GM06990 (cell line): ENCODE data around the gene PPP1R36.
"Not testable (repeated sequence)": the region's sequence is repeated elsewhere in the genome, so short reads cannot be mapped to it uniquely, and the experiment has no call there.

Experiments used
- DNase-seq: peaks from one replicate; pipeline ENCODE4 v3.0.0-alpha.2; 2011; ENCODE audit not compliant: insufficient read length; ENCODE audit errors: extremely low read depth
- H3K27me3 ChIP-seq: replicated peaks from 2 replicates; pipeline ENCODE4 v1.6.0; 2011; ENCODE audit warnings: low read length; ENCODE audit not compliant: control insufficient read depth, insufficient read depth
- H3K36me3 ChIP-seq: 2 replicates; pipeline ENCODE4 v1.5.1; 2011; ENCODE audit warnings: low read length; ENCODE audit not compliant: control insufficient read depth, insufficient read depth
- H3K4me3 ChIP-seq: replicated peaks from 2 replicates; pipeline ENCODE4 v1.5.1; 2011; ENCODE audit warnings: low read depth, mild to moderate bottlenecking, control low read depth, low read length
- TF ChIP-seq, protein P1 (sequence below): IDR thresholded peaks from 2 replicates; pipeline ENCODE4 v1.5.1; 2011; ENCODE audit warnings: low read length, control low read depth, mild to moderate bottlenecking, inconsistent platforms; ENCODE audit not compliant: insufficient read depth, poor library complexity, severe bottlenecking

Gene PPP1R36

GRCh38 chr14:64614166-64614565 is 64.4 kb downstream of the PPP1R36 start:
- Histone ChIP-seq H3K4me3 (no peak overlapping the region), H3K27me3 (no peaks in the 10 kb centered on the region), H3K36me3 (no peaks in the 10 kb centered on the region)
- TF ChIP-seq, protein P1, sequence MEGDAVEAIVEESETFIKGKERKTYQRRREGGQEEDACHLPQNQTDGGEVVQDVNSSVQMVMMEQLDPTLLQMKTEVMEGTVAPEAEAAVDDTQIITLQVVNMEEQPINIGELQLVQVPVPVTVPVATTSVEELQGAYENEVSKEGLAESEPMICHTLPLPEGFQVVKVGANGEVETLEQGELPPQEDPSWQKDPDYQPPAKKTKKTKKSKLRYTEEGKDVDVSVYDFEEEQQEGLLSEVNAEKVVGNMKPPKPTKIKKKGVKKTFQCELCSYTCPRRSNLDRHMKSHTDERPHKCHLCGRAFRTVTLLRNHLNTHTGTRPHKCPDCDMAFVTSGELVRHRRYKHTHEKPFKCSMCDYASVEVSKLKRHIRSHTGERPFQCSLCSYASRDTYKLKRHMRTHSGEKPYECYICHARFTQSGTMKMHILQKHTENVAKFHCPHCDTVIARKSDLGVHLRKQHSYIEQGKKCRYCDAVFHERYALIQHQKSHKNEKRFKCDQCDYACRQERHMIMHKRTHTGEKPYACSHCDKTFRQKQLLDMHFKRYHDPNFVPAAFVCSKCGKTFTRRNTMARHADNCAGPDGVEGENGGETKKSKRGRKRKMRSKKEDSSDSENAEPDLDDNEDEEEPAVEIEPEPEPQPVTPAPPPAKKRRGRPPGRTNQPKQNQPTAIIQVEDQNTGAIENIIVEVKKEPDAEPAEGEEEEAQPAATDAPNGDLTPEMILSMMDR: no peak
- no peak for DNase-seq

DNA sequence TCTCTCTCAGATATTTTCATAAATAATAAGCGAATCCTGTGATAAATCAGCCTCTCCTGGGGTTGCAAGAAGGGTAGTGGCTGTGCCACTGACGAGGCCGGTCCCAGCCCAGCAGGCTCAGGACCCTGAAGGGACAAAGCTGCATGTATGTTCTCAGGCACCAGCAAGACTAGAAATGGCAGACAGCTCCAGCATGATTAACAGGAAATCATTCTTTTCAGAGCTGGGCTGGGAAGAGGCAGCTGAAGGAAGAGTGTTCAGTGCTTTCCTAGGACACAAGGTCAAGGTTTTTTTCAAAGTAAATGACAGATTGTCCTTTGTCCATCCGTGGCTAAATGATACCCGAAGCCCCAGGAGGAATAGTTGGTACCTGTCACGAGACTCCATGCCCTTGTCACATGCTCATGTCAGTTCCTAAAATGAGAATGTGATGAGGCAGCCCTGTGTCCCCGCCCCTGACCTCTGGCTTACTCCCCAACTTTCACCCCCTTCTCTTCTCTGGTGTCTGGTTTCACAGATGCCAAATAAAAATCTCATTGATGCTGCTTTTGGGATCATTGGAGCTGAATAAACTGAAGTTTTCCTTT is 65.1 kb downstream of the PPP1R36 start:
- TF ChIP-seq, protein P1: no peak
- no peak overlapping the region for H3K4me3 ChIP-seq
- H3K27me3 ChIP-seq: no peaks in the 10 kb centered on the region
- no peaks in the 10 kb centered on the region for H3K36me3 ChIP-seq
- no peak for DNase-seq

GRCh38 chr14:64617872-64618408 is 68.2 kb downstream of the PPP1R36 start:
- not testable (repeated sequence) for H3K36me3 ChIP-seq, H3K4me3 ChIP-seq, H3K27me3 ChIP-seq, DNase-seq

GRCh38 chr14:64620910-64621309 is 71.1 kb downstream of the PPP1R36 start:
- TF ChIP-seq, protein P1: no peak
- Histone ChIP-seq H3K36me3 (no peaks in the 10 kb centered on the region), H3K4me3 (no peak overlapping the region), H3K27me3 (no peaks in the 10 kb centered on the region)
- DNase-seq: no peak

- Histone ChIP-seq H3K27me3 (no peaks in the 10 kb centered on the region), H3K36me3 (no peaks in the 10 kb centered on the region), H3K4me3 (no peak overlapping the region)
- DNase-seq: no peak
- TF ChIP-seq, protein P1: no peak
These were observed 73.9 kb downstream of the PPP1R36 start for GRCh38 chr14:64623554-64624165.

- Histone ChIP-seq H3K36me3 (no peaks in the 10 kb centered on the region), H3K4me3 (no peak overlapping the region), H3K27me3 (no peaks in the 10 kb centered on the region)
- DNase-seq: no peak
- TF ChIP-seq, protein P1: no peak
These were observed 75.8 kb downstream of the PPP1R36 start for GRCh38 chr14:64625386-64626232.
